Measurements from ENCODE around the gene ZFYVE21.

The ZFYVE21 gene

GRCh38 chr14:103703433-103704385 is 11.9 kb upstream of the ZFYVE21 start:
- Histone ChIP-seq H3K9me3 (ENCODE audit: low read length) (no peaks in the 10 kb centered on the region), H3K4me1 (ENCODE audit: insufficient read depth, low read length) (peaks cover 14% of the 10 kb centered on the region), H3K27me3 (ENCODE audit: insufficient read depth, low read length) (no peaks in the 10 kb centered on the region), H2AFZ (ENCODE audit: low read depth, low read length) (no peak overlapping the region), H3K36me3 (ENCODE audit: insufficient read depth, low read length) (peaks cover 78% of the 10 kb centered on the region), H3K4me3 (ENCODE audit: low read length) (no peak overlapping the region)

- Histone ChIP-seq H3K36me3 (ENCODE audit: insufficient read depth, low read length) (peaks cover 75% of the 10 kb centered on the region), H3K9me3 (ENCODE audit: low read length) (no peaks in the 10 kb centered on the region), H2AFZ (ENCODE audit: low read depth, low read length) (no peak overlapping the region)
These were observed 10.9 kb upstream of the ZFYVE21 start for GRCh38 chr14:103704708-103705107.

GRCh38 chr14:103705118-103705503 is 10.5 kb upstream of the ZFYVE21 start:
- peaks cover 74% of the 10 kb centered on the region for H3K36me3 ChIP-seq (ENCODE audit: insufficient read depth, low read length)
- H3K9me3 ChIP-seq (ENCODE audit: low read length) = no peaks in the 10 kb centered on the region
- H3K4me1 ChIP-seq (ENCODE audit: insufficient read depth, low read length) = peaks cover 14% of the 10 kb centered on the region
- no peak overlapping the region for H2AFZ ChIP-seq (ENCODE audit: low read depth, low read length)
- H3K4me3 ChIP-seq (ENCODE audit: low read length) = no peak overlapping the region
- no peaks in the 10 kb centered on the region for H3K27me3 ChIP-seq (ENCODE audit: insufficient read depth, low read length)

More at GRCh38 chr14:103704708-103705107, 10.9 kb upstream of the ZFYVE21 start:
- Histone ChIP-seq H3K4me3 (ENCODE audit: low read length) (no peak overlapping the region), H3K4me1 (ENCODE audit: insufficient read depth, low read length) (peaks cover 14% of the 10 kb centered on the region), H3K27me3 (ENCODE audit: insufficient read depth, low read length) (no peaks in the 10 kb centered on the region)

- H3K36me3 ChIP-seq (ENCODE audit: insufficient read depth, low read length) = peaks cover 70% of the 10 kb centered on the region
- H3K27me3 ChIP-seq (ENCODE audit: insufficient read depth, low read length) = no peaks in the 10 kb centered on the region
- peaks cover 14% of the 10 kb centered on the region for H3K4me1 ChIP-seq (ENCODE audit: insufficient read depth, low read length)
- no peak overlapping the region for H2AFZ ChIP-seq (ENCODE audit: low read depth, low read length)
- H3K4me3 ChIP-seq (ENCODE audit: low read length) = no peak overlapping the region
- no peaks in the 10 kb centered on the region for H3K9me3 ChIP-seq (ENCODE audit: low read length)
These were observed 9.9 kb upstream of the ZFYVE21 start for GRCh38 chr14:103705504-103706284.

GRCh38 chr14:103706551-103707328 is 8.9 kb upstream of the ZFYVE21 start:
- Histone ChIP-seq H3K9me3 (ENCODE audit: low read length) (no peaks in the 10 kb centered on the region), H2AFZ (ENCODE audit: low read depth, low read length) (no peak overlapping the region), H3K36me3 (ENCODE audit: insufficient read depth, low read length) (peaks cover 67% of the 10 kb centered on the region)

GRCh38 chr14:103707329-103708263 is 8.0 kb upstream of the ZFYVE21 start:
- Histone ChIP-seq H3K36me3 (ENCODE audit: insufficient read depth, low read length) (peaks cover 66% of the 10 kb centered on the region), H3K4me3 (ENCODE audit: low read length) (no peak overlapping the region), H3K4me1 (ENCODE audit: insufficient read depth, low read length) (peaks cover 21% of the 10 kb centered on the region), H3K9me3 (ENCODE audit: low read length) (no peaks in the 10 kb centered on the region), H2AFZ (ENCODE audit: low read depth, low read length) (no peak overlapping the region), H3K27me3 (ENCODE audit: insufficient read depth, low read length) (no peaks in the 10 kb centered on the region)

More at GRCh38 chr14:103706551-103707328, 8.9 kb upstream of the ZFYVE21 start:
- no peaks in the 10 kb centered on the region for H3K27me3 ChIP-seq (ENCODE audit: insufficient read depth, low read length)
- no peak overlapping the region for H3K4me3 ChIP-seq (ENCODE audit: low read length)
- peaks cover 21% of the 10 kb centered on the region for H3K4me1 ChIP-seq (ENCODE audit: insufficient read depth, low read length)

- H3K36me3 ChIP-seq (ENCODE audit: insufficient read depth, low read length) = peaks cover 63% of the 10 kb centered on the region
- H3K9me3 ChIP-seq (ENCODE audit: low read length) = no peaks in the 10 kb centered on the region
- peaks cover 12% of the 10 kb centered on the region for H3K4me1 ChIP-seq (ENCODE audit: insufficient read depth, low read length)
- H2AFZ ChIP-seq (ENCODE audit: low read depth, low read length) = no peak overlapping the region
- no peak overlapping the region for H3K4me3 ChIP-seq (ENCODE audit: low read length)
- no peaks in the 10 kb centered on the region for H3K27me3 ChIP-seq (ENCODE audit: insufficient read depth, low read length)
These were observed 6.8 kb upstream of the ZFYVE21 start for GRCh38 chr14:103708750-103709187.

GRCh38 chr14:103709814-103710213 is 5.8 kb upstream of the ZFYVE21 start:
- no peaks in the 10 kb centered on the region for H3K27me3 ChIP-seq (ENCODE audit: insufficient read depth, low read length)
- no peaks in the 10 kb centered on the region for H3K9me3 ChIP-seq (ENCODE audit: low read length)
- H3K4me3 ChIP-seq (ENCODE audit: low read length) = no peak overlapping the region
- peaks cover 60% of the 10 kb centered on the region for H3K36me3 ChIP-seq (ENCODE audit: insufficient read depth, low read length)
- H2AFZ ChIP-seq (ENCODE audit: low read depth, low read length) = no peak overlapping the region
- H3K4me1 ChIP-seq (ENCODE audit: insufficient read depth, low read length) = peaks cover 18% of the 10 kb centered on the region

- peaks cover 18% of the 10 kb centered on the region for H3K4me1 ChIP-seq (ENCODE audit: insufficient read depth, low read length)
- no peaks in the 10 kb centered on the region for H3K27me3 ChIP-seq (ENCODE audit: insufficient read depth, low read length)
- H3K9me3 ChIP-seq (ENCODE audit: low read length) = no peaks in the 10 kb centered on the region
- H3K36me3 ChIP-seq (ENCODE audit: insufficient read depth, low read length) = peaks cover 50% of the 10 kb centered on the region
- H2AFZ ChIP-seq (ENCODE audit: low read depth, low read length) = no peak overlapping the region
- H3K4me3 ChIP-seq (ENCODE audit: low read length) = no peak overlapping the region
These were observed 4.7 kb upstream of the ZFYVE21 start for GRCh38 chr14:103710771-103711377.

GRCh38 chr14:103711516-103712431 is 3.8 kb upstream of the ZFYVE21 start:
- H3K9me3 ChIP-seq (ENCODE audit: low read length) = no peaks in the 10 kb centered on the region
- no peak overlapping the region for H3K4me3 ChIP-seq (ENCODE audit: low read length)
- H2AFZ ChIP-seq (ENCODE audit: low read depth, low read length) = no peak overlapping the region
- no peaks in the 10 kb centered on the region for H3K27me3 ChIP-seq (ENCODE audit: insufficient read depth, low read length)
- peaks cover 43% of the 10 kb centered on the region for H3K36me3 ChIP-seq (ENCODE audit: insufficient read depth, low read length)
- H3K4me1 ChIP-seq (ENCODE audit: insufficient read depth, low read length) = peaks cover 22% of the 10 kb centered on the region

Measured in neuron (in vitro differentiated cells).